ENCODE measurements around the gene OSBPL7. TPM values are rescaled to one million over a fixed set of nuclear protein-coding genes. Genes with fewer than 3 reads are reported as not detected.

The OSBPL7 gene
- polyA plus RNA-seq, 4 donors = 16.7 to 67.5 (median 27.3) TPM

DNA sequence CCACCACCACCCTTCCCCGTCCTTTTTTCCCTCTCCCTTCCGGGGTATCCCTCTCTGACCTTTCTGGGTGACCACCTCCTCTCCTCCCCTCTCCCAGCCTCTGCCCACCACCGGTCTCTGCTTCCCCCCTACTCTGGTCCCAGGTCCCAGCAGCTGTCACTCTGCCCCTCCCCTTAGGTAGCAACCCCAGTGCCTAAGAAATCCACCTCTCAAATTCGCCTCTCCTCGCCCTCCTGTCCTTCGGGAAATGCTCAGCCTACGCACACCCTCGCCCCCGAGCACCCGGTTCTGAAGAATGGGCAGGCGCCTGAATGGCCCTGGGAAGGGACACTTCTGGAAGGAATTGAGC is 30.1 kb upstream of the OSBPL7 start:
- Histone ChIP-seq H3K36me3 (ENCODE audit: control insufficient read depth in 3 of 3, insufficient read depth in 2 of 3, low read depth in 1 of 3, low read length in 3 of 3) (peaks cover 0 to 4% (median 0%) of the 10 kb centered on the region in 3 donors), H3K27ac (ENCODE audit: low read depth in 1 of 3, low read length in 2 of 3) (no peak overlapping the region), H3K27me3 (ENCODE audit: control insufficient read depth in 3 of 3, insufficient read depth in 3 of 3, low read length in 3 of 3) (peaks cover 0 to 95% (median 34%) of the 10 kb centered on the region in 3 donors), H3K4me1 (ENCODE audit: control insufficient read depth in 3 of 3, insufficient read depth in 2 of 3, low read depth in 1 of 3, low read length in 2 of 3) (peaks cover 0 to 16% (median 6%) of the 10 kb centered on the region in 3 donors), H3K4me3 (ENCODE audit: low read depth in 1 of 3, low read length in 3 of 3) (peak overlapping the region in 1 of 3 donors; percentile 61), H3K9me3 (ENCODE audit: control insufficient read depth in 2 of 2, insufficient read depth in 1 of 2, low read depth in 1 of 2, low read length in 1 of 2) (no peaks in the 10 kb centered on the region)
- no peak for FAIRE-seq
- 11 to 25% (median 21%) methylated on average over 10 to 11 of the region's 11 CpGs for WGBS, 3 donors
- DNase-seq = no peak

- 2 to 4% (median 4%) methylated on average over 54 to 71 of the region's 71 CpGs for WGBS, 3 donors
- peaks cover 0 to 4% (median 0%) of the 10 kb centered on the region in 3 donors for H3K36me3 ChIP-seq (ENCODE audit: control insufficient read depth in 3 of 3, insufficient read depth in 2 of 3, low read depth in 1 of 3, low read length in 3 of 3)
- H3K27ac ChIP-seq (ENCODE audit: low read depth in 1 of 3, low read length in 2 of 3) = peak within 1 kb of the TSS in 1 of 3 donors; percentile 61
- H3K27me3 ChIP-seq (ENCODE audit: control insufficient read depth in 3 of 3, insufficient read depth in 3 of 3, low read length in 3 of 3) = peaks cover 0 to 95% (median 40%) of the 10 kb centered on the region in 3 donors
- peak within 1 kb of the TSS in 2 of 3 donors; percentile 54 to 61 for H3K4me3 ChIP-seq (ENCODE audit: low read depth in 1 of 3, low read length in 3 of 3)
- H3K9me3 ChIP-seq (ENCODE audit: control insufficient read depth in 2 of 2, insufficient read depth in 1 of 2, low read depth in 1 of 2, low read length in 1 of 2) = no peaks in the 10 kb centered on the region
- DNase-seq = peak; percentile 92
- H3K4me1 ChIP-seq (ENCODE audit: control insufficient read depth in 3 of 3, insufficient read depth in 2 of 3, low read depth in 1 of 3, low read length in 2 of 3) = peaks cover 0 to 16% (median 6%) of the 10 kb centered on the region in 3 donors
- FAIRE-seq = no peak
Measured at GRCh38 chr17:47850692-47851573, 29.3 kb upstream of the OSBPL7 start, which contains the start of gene SP6. Gene SP6, minus strand, starts transcription at chr17:47851163. Its CDS starts 2,734 bp downstream, at chr17:47848429.

- H3K9me3 ChIP-seq (ENCODE audit: control insufficient read depth in 2 of 2, insufficient read depth in 1 of 2, low read depth in 1 of 2, low read length in 1 of 2) = no peaks in the 10 kb centered on the region
- DNase-seq (no peak), FAIRE-seq (no peak)
- peaks cover 0 to 94% (median 41%) of the 10 kb centered on the region in 3 donors for H3K27me3 ChIP-seq (ENCODE audit: control insufficient read depth in 3 of 3, insufficient read depth in 3 of 3, low read length in 3 of 3)
- WGBS, 3 donors = 10 to 39% (median 13%) methylated on average over 8 to 9 of the region's 9 CpGs
- peaks cover 0 to 16% (median 6%) of the 10 kb centered on the region in 3 donors for H3K4me1 ChIP-seq (ENCODE audit: control insufficient read depth in 3 of 3, insufficient read depth in 2 of 3, low read depth in 1 of 3, low read length in 2 of 3)
- no peak overlapping the region for H3K27ac ChIP-seq (ENCODE audit: low read depth in 1 of 3, low read length in 2 of 3)
- peaks cover 0 to 4% (median 0%) of the 10 kb centered on the region in 3 donors for H3K36me3 ChIP-seq (ENCODE audit: control insufficient read depth in 3 of 3, insufficient read depth in 2 of 3, low read depth in 1 of 3, low read length in 3 of 3)
- peak overlapping the region in 2 of 3 donors; percentile 54 to 61 for H3K4me3 ChIP-seq (ENCODE audit: low read depth in 1 of 3, low read length in 3 of 3)
Measured at GRCh38 chr17:47850373-47850691, 28.7 kb upstream of the OSBPL7 start.

- no peak overlapping the region for H3K27ac ChIP-seq (ENCODE audit: low read depth in 1 of 3, low read length in 2 of 3)
- H3K27me3 ChIP-seq (ENCODE audit: control insufficient read depth in 3 of 3, insufficient read depth in 3 of 3, low read length in 3 of 3) = peaks cover 0 to 72% (median 31%) of the 10 kb centered on the region in 3 donors
- no peak for DNase-seq
- 59 to 83% (median 77%) methylated on average over 23 of the region's 23 CpGs for whole genome bisulfite sequencing, 3 donors
- H3K9me3 ChIP-seq (ENCODE audit: control insufficient read depth in 2 of 2, insufficient read depth in 1 of 2, low read depth in 1 of 2, low read length in 1 of 2) = no peaks in the 10 kb centered on the region
- H3K36me3 ChIP-seq (ENCODE audit: control insufficient read depth in 3 of 3, insufficient read depth in 2 of 3, low read depth in 1 of 3, low read length in 3 of 3) = peaks cover 0 to 4% (median 0%) of the 10 kb centered on the region in 3 donors
- no peak for FAIRE-seq
- peaks cover 0 to 32% (median 6%) of the 10 kb centered on the region in 3 donors for H3K4me1 ChIP-seq (ENCODE audit: control insufficient read depth in 3 of 3, insufficient read depth in 2 of 3, low read depth in 1 of 3, low read length in 2 of 3)
- no peak overlapping the region for H3K4me3 ChIP-seq (ENCODE audit: low read depth in 1 of 3, low read length in 3 of 3)
Measured at GRCh38 chr17:47848198-47848513, 26.6 kb upstream of the OSBPL7 start.

GRCh38 chr17:47847341-47848197 is 26.0 kb upstream of the OSBPL7 start:
- WGBS, 3 donors = 39 to 70% (median 70%) methylated on average over 58 to 71 of the region's 71 CpGs
- Histone ChIP-seq H3K9me3 (ENCODE audit: control insufficient read depth in 2 of 2, insufficient read depth in 1 of 2, low read depth in 1 of 2, low read length in 1 of 2) (no peaks in the 10 kb centered on the region), H3K4me3 (ENCODE audit: low read depth in 1 of 3, low read length in 3 of 3) (no peak overlapping the region), H3K27ac (ENCODE audit: low read depth in 1 of 3, low read length in 2 of 3) (no peak overlapping the region), H3K36me3 (ENCODE audit: control insufficient read depth in 3 of 3, insufficient read depth in 2 of 3, low read depth in 1 of 3, low read length in 3 of 3) (peaks cover 0 to 4% (median 0%) of the 10 kb centered on the region in 3 donors), H3K27me3 (ENCODE audit: control insufficient read depth in 3 of 3, insufficient read depth in 3 of 3, low read length in 3 of 3) (peaks cover 0 to 66% (median 25%) of the 10 kb centered on the region in 3 donors), H3K4me1 (ENCODE audit: control insufficient read depth in 3 of 3, insufficient read depth in 2 of 3, low read depth in 1 of 3, low read length in 2 of 3) (peaks cover 0 to 35% (median 6%) of the 10 kb centered on the region in 3 donors)
- DNase-seq (no peak), FAIRE-seq (no peak)

- FAIRE-seq (no peak), DNase-seq (no peak)
- Histone ChIP-seq H3K4me1 (ENCODE audit: control insufficient read depth in 3 of 3, insufficient read depth in 2 of 3, low read depth in 1 of 3, low read length in 2 of 3) (peaks cover 0 to 35% (median 6%) of the 10 kb centered on the region in 3 donors), H3K4me3 (ENCODE audit: low read depth in 1 of 3, low read length in 3 of 3) (no peak overlapping the region), H3K9me3 (ENCODE audit: control insufficient read depth in 2 of 2, insufficient read depth in 1 of 2, low read depth in 1 of 2, low read length in 1 of 2) (no peaks in the 10 kb centered on the region), H3K27ac (ENCODE audit: low read depth in 1 of 3, low read length in 2 of 3) (no peak overlapping the region), H3K27me3 (ENCODE audit: control insufficient read depth in 3 of 3, insufficient read depth in 3 of 3, low read length in 3 of 3) (peaks cover 0 to 59% (median 20%) of the 10 kb centered on the region in 3 donors), H3K36me3 (ENCODE audit: control insufficient read depth in 3 of 3, insufficient read depth in 2 of 3, low read depth in 1 of 3, low read length in 3 of 3) (peaks cover 0 to 4% (median 0%) of the 10 kb centered on the region in 3 donors)
- WGBS, 3 donors = 34 to 72% (median 55%) methylated on average over 24 to 31 of the region's 31 CpGs
Measured at GRCh38 chr17:47846716-47847340, 25.2 kb upstream of the OSBPL7 start.

DNA sequence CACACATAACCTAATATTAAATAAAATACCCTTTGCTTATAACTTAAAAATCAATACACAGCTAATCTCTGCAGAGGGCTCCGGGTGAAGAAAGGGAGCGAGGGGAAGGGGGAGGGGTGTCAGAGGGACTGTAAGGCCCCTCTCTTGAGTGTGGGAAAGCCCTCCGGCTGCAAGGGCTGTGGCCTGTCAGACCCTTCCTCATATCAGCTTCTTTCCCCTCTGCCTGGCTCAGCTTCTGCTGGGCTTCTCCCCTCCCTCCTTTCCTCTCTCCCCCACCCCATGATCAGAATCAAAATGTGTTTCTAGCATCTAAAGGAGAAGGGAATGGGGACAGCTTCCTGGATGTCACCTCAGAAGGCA is 24.1 kb upstream of the OSBPL7 start:
- Histone ChIP-seq H3K27me3 (ENCODE audit: control insufficient read depth in 3 of 3, insufficient read depth in 3 of 3, low read length in 3 of 3) (peaks cover 0 to 50% (median 17%) of the 10 kb centered on the region in 3 donors), H3K4me3 (ENCODE audit: low read depth in 1 of 3, low read length in 3 of 3) (no peak overlapping the region), H3K4me1 (ENCODE audit: control insufficient read depth in 3 of 3, insufficient read depth in 2 of 3, low read depth in 1 of 3, low read length in 2 of 3) (peaks cover 0 to 35% (median 2%) of the 10 kb centered on the region in 3 donors), H3K27ac (ENCODE audit: low read depth in 1 of 3, low read length in 2 of 3) (no peak overlapping the region), H3K9me3 (ENCODE audit: control insufficient read depth in 2 of 2, insufficient read depth in 1 of 2, low read depth in 1 of 2, low read length in 1 of 2) (no peaks in the 10 kb centered on the region), H3K36me3 (ENCODE audit: control insufficient read depth in 3 of 3, insufficient read depth in 2 of 3, low read depth in 1 of 3, low read length in 3 of 3) (peaks cover 0 to 4% (median 0%) of the 10 kb centered on the region in 3 donors)
- no peak for DNase-seq
- no peak for FAIRE-seq
- 76 to 90% (median 81%) methylated on average over 3 of the region's 3 CpGs for WGBS, 3 donors
